Activated CD8-positive, alpha-beta T cell treated with anti-CD3 and anti-CD28 coated beads, Interleukin-2, amount 10 ng/mL, durations not matched to agents 7 days and 5 days (primary cell): ENCODE measurements around the gene TNFRSF8. TPM values are rescaled to one million over a fixed set of nuclear protein-coding genes. Genes with fewer than 3 reads are reported as not detected.

Experiments
- ATAC-seq: fragments of 150-1000 bp; cut with Tn5 transposase; one replicate; pipeline ENCODE4 v1.10.0; 2021; ENCODE audit warnings: moderate library complexity
- CTCF ChIA-PET: fragments of 350-600 bp; sonication (Branson Sonifier 250); formaldehyde crosslinking; loops from one replicate; lab custom pipeline; 2021; ENCODE audit warnings: antibody characterized with exemption; lab: Charles Lee
- POLR2A ChIA-PET: fragments of 350-600 bp; sonication (Branson Sonifier 250); formaldehyde crosslinking; loops from one replicate; lab custom pipeline; 2021; ENCODE audit warnings: antibody characterized with exemption; lab: Charles Lee
- DNase-seq: peaks from one replicate; pipeline ENCODE4 v3.0.0-alpha.2; 2020
- H3K27ac Mint-ChIP-seq: one replicate; pipeline ENCODE4 v1.8.0; 2021; ENCODE audit warnings: mild to moderate bottlenecking, mixed read lengths
- H3K27me3 Mint-ChIP-seq: one replicate; pipeline ENCODE4 v1.8.0; 2021; ENCODE audit warnings: low read depth, mixed read lengths
- H3K36me3 Mint-ChIP-seq: one replicate; pipeline ENCODE4 v1.8.0; 2021; ENCODE audit warnings: low read depth, mixed read lengths
- H3K4me1 Mint-ChIP-seq: one replicate; pipeline ENCODE4 v1.8.0; 2021; ENCODE audit warnings: low read depth, mixed read lengths
- H3K4me3 Mint-ChIP-seq: one replicate; pipeline ENCODE4 v1.8.0; 2021; ENCODE audit warnings: mild to moderate bottlenecking, mixed read lengths
- H3K9me3 Mint-ChIP-seq: one replicate; pipeline ENCODE4 v1.8.0; 2022; ENCODE audit warnings: mixed read lengths; ENCODE audit not compliant: insufficient read depth
- total RNA-seq, 2 experiments: library from RNA; stranded (reverse); gene quantifications; one replicate each; pipeline ENCODE4 v1.2.3, GENCODE V29; 2021

Gene TNFRSF8
- total RNA-seq, 2 experiments from 2014 or later, result 0.95 to 0.97 TPM

DNA sequence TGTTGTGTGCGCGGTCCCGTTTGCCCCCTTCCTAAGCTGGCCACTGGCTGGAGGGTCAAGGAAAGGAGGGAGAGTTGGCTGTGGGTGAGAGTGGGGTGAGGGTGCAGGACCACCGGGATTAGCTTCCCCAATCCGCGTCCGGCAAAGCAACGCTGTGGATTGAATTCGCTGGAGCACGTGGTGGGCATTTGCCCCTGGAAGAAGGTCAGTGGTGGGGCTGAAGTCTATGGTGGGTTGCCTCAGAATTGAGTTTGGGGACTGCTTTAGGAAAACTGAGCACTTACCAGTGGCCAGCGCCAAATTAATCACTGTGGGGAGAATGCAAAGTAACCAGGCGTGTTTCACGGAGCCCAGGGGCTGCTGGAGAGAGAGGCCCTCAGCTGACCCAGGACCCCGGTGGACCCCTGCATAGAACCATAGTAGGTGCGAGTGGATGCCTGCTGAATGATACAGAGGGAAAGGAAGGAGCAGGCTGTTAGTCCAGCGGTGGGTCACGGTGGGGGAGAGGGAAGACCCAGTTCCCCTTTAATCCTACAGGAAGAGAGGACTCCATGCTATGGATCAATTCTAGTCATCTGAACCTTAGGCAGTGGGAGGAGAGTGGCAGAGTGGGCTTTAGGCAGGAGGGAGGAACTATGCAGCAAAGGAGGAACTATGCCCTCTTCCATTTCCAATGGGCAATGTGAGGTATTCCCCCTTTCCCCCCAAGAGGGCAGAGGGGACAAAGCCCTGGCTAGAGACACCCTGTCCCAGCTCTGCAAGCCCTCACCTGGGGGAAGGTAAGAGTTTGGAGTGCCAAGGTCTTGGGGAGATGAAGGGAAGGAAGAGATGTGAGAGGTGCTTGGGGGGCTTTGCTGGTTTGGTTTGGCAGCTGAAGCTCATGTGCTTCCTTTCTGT lies 1.2 kb downstream of the TNFRSF8 start:
- H3K27me3 Mint-ChIP-seq, result peaks cover 53% of the 10 kb centered on the region
- DNase-seq (no peak), ATAC-seq (no peak)
- H3K27ac Mint-ChIP-seq, result no peak overlapping the region
- H3K4me1 Mint-ChIP-seq, result peaks cover 54% of the 10 kb centered on the region
- no peaks in the 10 kb centered on the region for H3K36me3 Mint-ChIP-seq
- POLR2A ChIA-PET, result interaction anchor here (9.8 kb wide), 1 partner anchor 156 kb away, joined by 95 read pairs; no protein-coding TSS in a partner anchor
- no peaks in the 10 kb centered on the region for H3K9me3 Mint-ChIP-seq
- H3K4me3 Mint-ChIP-seq, result peak overlapping the region; percentile 16
- CTCF ChIA-PET, result interaction anchor here (1.0 kb wide), 1 partner anchor 17 kb away, joined by 4 read pairs; no protein-coding TSS in a partner anchor

DNA sequence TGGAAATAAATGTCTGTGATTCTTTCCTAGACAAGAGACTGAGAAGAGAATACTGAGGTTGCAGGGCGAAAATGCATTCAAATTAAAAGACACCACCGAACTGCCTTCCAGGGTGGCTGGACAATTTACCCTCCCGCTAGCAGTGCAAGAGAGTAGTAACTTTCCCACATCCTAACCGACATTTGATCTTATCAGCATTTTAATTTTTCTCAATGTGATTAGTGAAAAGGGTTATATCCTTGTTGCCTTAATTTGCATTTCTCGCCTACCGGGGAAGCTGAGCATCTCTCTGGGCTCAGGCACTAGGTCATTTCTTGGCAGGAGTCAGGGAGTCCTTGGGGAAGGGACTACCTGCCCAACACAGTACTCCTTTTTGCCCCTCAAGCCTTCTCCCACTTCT lies 2.8 kb downstream of the TNFRSF8 start:
- no peaks in the 10 kb centered on the region for H3K36me3 Mint-ChIP-seq
- POLR2A ChIA-PET, result interaction anchor here (0.8 to 9.8 kb wide), 3 partner anchors 11 to 203 kb away, joined by 3 to 95 read pairs (median 3); no protein-coding TSS in a partner anchor
- DNase-seq, result no peak
- ATAC-seq, result no peak
- CTCF ChIA-PET, result interaction anchor here (1.3 to 2.4 kb wide), 4 partner anchors 9 to 59 kb away, joined by 4 to 19 read pairs (median 6); no protein-coding TSS in a partner anchor
- H3K27me3 Mint-ChIP-seq, result peaks cover 55% of the 10 kb centered on the region
- H3K27ac Mint-ChIP-seq, result no peak overlapping the region
- peaks cover 61% of the 10 kb centered on the region for H3K4me1 Mint-ChIP-seq
- H3K9me3 Mint-ChIP-seq, result no peaks in the 10 kb centered on the region
- H3K4me3 Mint-ChIP-seq, result no peak overlapping the region

DNA sequence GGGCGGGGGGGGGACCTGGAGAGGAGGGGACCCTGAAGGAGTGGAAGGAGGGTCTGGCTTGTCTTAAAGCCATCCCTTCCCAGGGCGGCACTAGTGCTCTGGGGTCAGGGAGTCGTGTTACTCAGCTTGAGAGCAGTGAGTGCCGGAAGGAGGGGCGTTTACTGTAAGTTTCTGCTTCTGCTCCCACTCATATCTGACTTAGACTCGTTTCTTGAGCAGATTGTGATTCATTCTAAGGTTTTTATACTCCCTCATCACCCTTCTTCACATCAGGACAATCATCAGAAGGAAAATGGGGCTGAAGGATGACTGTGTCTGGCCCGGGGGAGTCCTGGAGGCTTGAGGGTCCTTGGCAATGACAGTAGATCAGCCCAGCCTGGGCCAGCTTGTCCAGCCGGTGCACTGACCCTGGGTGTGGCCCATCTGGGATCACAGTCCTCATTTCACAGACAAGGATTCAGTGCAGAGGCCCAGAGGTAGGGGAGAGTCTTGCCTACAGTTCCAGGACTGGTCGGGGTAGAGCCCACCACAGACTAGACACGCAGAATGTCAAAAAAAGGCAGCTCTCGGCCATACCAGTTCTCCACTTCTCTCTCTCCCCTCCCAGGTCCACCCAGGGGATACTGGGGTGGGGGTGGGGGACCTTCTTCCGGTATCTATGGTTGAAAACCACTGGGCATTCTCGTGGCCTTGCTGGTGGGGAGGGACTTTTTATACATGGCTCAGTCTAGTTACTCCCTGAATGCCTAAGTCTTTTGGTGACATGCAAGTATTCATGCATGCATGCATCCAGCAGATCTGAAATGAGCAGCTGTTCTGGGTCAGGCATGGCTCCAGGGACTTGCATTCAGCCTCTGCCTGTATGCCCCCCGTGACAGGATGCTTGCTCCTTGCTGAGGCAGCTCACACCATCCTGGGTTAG lies 5.1 kb downstream of the TNFRSF8 start:
- DNase-seq, result peak; percentile 50
- no peak overlapping the region for H3K4me3 Mint-ChIP-seq
- ChIA-PET CTCF (interaction anchor here (0.7 to 2.4 kb wide), 5 partner anchors 8 to 93 kb away, joined by 3 to 19 read pairs (median 4); no protein-coding TSS in a partner anchor), POLR2A (interaction anchor here (0.8 to 9.8 kb wide), 2 partner anchors 153 to 159 kb away, joined by 3 to 95 read pairs; no protein-coding TSS in a partner anchor)
- no peak for ATAC-seq
- no peaks in the 10 kb centered on the region for H3K36me3 Mint-ChIP-seq
- H3K4me1 Mint-ChIP-seq, result peaks cover 57% of the 10 kb centered on the region
- peaks cover 44% of the 10 kb centered on the region for H3K27me3 Mint-ChIP-seq
- no peaks in the 10 kb centered on the region for H3K9me3 Mint-ChIP-seq
- peak overlapping the region; percentile 44 for H3K27ac Mint-ChIP-seq

DNA sequence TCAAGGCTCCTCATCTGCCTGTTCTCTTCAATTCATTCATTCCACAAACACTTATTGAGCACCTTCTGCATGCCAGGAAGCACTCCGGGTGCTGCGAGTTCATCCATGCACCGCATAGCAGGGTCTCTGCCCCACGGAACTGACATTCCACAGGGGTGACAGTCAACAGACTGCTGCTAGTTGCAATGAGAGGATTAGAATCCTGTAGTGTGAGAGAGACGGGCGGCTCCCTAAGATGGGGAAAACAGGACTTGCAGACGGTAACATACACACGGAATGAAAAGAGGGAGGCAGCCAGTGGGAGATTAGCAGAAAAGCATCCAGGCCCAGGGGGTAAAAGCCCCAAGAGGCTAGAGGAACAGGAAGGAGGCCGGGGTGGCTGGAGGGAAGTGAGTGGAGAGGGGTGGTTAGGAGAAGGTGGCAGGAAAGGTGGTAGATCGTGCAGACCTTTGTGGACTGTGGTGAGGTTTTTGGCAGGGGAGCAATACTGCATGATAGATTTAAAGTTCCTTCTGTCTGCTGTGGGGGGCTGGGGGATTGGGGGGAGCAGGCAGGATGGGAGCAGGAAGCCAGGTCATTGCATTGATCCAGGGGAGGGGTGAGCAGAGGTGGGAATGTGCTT lies 6.6 kb downstream of the TNFRSF8 start:
- ChIA-PET POLR2A (interaction anchor here (9.8 kb wide), 1 partner anchor 161 kb away, joined by 95 read pairs; no protein-coding TSS in a partner anchor), CTCF (interaction anchor here (1.3 to 1.7 kb wide), 2 partner anchors 9 to 10 kb away, joined by 5 to 6 read pairs; no protein-coding TSS in a partner anchor)
- peak overlapping the region; percentile 1 for H3K27ac Mint-ChIP-seq
- no peaks in the 10 kb centered on the region for H3K36me3 Mint-ChIP-seq
- H3K9me3 Mint-ChIP-seq, result no peaks in the 10 kb centered on the region
- no peak overlapping the region for H3K4me3 Mint-ChIP-seq
- H3K27me3 Mint-ChIP-seq, result peaks cover 31% of the 10 kb centered on the region
- DNase-seq (peak; percentile 57), ATAC-seq (peak; percentile 60)
- H3K4me1 Mint-ChIP-seq, result peaks cover 43% of the 10 kb centered on the region

DNA sequence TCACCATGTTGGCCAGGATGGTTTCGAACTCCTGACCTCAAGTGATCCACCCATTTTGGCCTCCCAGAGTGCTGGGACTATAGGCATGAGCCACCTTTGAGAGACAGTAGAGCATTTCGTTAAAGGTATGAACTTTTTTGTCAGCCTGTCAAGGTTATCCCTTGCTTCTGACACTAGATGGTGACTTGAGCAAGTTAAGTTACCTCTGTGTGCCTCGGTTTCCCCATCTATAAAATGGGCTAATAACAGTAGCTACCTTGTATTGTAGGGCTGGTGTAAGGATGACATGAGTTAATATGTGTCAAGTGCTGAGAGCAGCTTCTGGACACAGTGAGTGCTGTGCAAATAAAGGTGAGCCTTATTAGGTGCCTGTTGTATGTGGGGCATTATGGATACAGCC lies 8.8 kb downstream of the TNFRSF8 start:
- H3K27ac Mint-ChIP-seq, result no peak overlapping the region
- POLR2A ChIA-PET, result interaction anchor here (9.8 kb wide), 1 partner anchor 163 kb away, joined by 95 read pairs; no protein-coding TSS in a partner anchor

DNA sequence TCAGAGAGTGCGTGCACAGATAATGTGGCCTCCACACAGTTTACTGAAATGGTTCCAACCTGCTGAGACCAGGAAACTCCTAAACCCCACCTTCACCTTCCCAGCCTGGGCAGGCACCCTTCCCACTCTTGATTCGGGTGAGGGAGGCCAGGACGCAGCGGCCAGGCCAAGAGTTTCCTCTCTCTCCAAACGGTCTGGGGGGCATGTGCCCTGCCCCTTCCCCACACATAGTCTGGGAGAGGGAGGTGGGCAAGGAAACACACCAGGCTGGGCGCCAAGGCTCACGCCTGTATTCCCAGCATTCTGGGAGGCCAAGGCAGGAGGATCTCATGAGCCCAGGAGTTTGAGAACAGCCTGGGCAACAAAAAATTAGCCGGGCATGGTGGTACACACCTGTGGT lies 9.6 kb downstream of the TNFRSF8 start:
- ATAC-seq, result no peak

More for the DNA sequence above, 8.8 kb downstream of the TNFRSF8 start:
- Mint-ChIP-seq H3K9me3 (no peaks in the 10 kb centered on the region), H3K36me3 (no peaks in the 10 kb centered on the region), H3K27me3 (peaks cover 34% of the 10 kb centered on the region), H3K4me3 (no peak overlapping the region), H3K4me1 (peaks cover 33% of the 10 kb centered on the region)
- no peak for ATAC-seq
- no peak for DNase-seq
- CTCF ChIA-PET, result interaction anchor here (1.1 to 1.9 kb wide), 4 partner anchors 9 to 233 kb away, joined by 3 to 5 read pairs (median 3); no protein-coding TSS in a partner anchor

DNA sequence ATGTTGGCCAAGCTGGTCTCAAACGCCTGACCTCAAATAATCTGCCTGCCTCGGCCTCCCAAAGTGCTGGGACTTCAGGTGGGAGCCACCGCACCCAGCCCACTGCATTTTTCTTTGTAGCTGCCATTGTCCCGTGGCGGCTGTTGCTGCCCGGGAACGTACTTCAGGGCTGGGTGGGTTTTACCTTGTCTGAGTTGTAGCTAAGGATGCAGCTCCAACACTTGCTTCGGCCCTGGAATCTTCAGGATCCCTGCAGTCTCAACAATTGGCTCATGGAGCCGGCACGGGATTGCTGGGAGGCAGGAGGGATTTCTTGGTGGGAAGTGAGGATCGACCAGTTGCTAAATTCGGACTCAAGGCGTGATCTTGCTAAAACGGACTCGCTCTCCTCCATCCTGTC lies 10.7 kb downstream of the TNFRSF8 start:
- Mint-ChIP-seq H3K9me3 (no peaks in the 10 kb centered on the region), H3K36me3 (no peaks in the 10 kb centered on the region), H3K4me1 (peaks cover 18% of the 10 kb centered on the region), H3K4me3 (no peak overlapping the region), H3K27me3 (peaks cover 30% of the 10 kb centered on the region), H3K27ac (no peak overlapping the region)
- ChIA-PET CTCF (no interaction called here), POLR2A (no interaction called here)
- ATAC-seq (no peak), DNase-seq (no peak)

More for the DNA sequence above, 9.6 kb downstream of the TNFRSF8 start:
- Mint-ChIP-seq H3K4me1 (peaks cover 27% of the 10 kb centered on the region), H3K27me3 (peaks cover 34% of the 10 kb centered on the region), H3K27ac (no peak overlapping the region), H3K36me3 (no peaks in the 10 kb centered on the region), H3K9me3 (no peaks in the 10 kb centered on the region), H3K4me3 (no peak overlapping the region)
- no peak for DNase-seq
- ChIA-PET CTCF (interaction anchor here (1.1 kb wide), 1 partner anchor 45 kb away, joined by 3 read pairs; no protein-coding TSS in a partner anchor), POLR2A (no interaction called here)

DNA sequence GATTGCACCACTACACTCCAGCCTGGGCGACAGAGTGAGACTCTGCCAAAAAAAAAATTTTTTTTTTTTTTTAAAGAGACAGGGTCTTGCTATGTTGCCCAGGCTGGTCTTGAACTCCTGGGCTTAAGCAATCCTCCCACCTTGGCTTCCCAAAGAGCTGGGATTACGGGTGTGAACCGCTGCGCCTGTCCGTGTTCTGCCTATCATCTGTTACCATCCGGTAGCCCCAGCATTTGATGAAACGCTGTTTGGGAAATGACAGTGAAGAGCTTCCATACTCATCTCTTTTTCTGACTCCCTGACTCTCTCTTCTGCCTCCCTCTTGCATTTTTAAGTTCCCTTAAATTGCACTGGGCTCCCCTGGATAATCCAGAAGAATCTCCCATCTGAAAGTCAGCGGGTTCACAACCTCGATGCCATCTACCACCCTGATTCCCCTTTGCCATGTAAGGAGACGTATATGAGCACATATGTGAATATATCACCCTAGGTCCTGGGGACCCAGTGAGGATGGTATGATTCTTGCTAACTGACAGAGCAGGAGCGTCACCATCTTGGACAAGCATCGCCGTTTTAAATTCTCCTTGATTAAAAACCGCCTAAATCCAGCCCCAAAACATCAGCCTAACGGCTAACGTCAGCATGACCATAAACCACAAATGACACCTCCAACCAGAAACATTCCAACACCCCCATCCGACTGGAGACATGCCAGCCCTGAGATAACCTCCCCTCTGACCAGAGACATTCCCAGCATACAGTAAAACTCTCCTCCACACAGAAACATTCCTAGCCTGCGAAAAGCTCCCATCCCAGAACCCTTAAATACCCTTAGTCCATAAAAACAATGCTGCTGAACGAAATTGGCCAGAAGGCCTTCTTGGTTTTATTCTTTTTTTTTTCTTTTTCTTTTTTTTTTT lies 12.4 kb downstream of the TNFRSF8 start:
- Mint-ChIP-seq H3K9me3 (no peaks in the 10 kb centered on the region), H3K27ac (peak overlapping the region; percentile 11), H3K4me1 (peaks cover 9% of the 10 kb centered on the region), H3K36me3 (no peaks in the 10 kb centered on the region), H3K4me3 (no peak overlapping the region), H3K27me3 (peaks cover 29% of the 10 kb centered on the region)
- ChIA-PET CTCF (interaction anchor here (0.6 to 1.8 kb wide), 2 partner anchors 8 to 13 kb away, joined by 3 to 4 read pairs; no protein-coding TSS in a partner anchor), POLR2A (interaction anchor here (1.1 to 1.5 kb wide), 2 partner anchors 166 to 168 kb away, joined by 3 read pairs; no protein-coding TSS in a partner anchor)
- DNase-seq (no peak), ATAC-seq (no peak)

DNA sequence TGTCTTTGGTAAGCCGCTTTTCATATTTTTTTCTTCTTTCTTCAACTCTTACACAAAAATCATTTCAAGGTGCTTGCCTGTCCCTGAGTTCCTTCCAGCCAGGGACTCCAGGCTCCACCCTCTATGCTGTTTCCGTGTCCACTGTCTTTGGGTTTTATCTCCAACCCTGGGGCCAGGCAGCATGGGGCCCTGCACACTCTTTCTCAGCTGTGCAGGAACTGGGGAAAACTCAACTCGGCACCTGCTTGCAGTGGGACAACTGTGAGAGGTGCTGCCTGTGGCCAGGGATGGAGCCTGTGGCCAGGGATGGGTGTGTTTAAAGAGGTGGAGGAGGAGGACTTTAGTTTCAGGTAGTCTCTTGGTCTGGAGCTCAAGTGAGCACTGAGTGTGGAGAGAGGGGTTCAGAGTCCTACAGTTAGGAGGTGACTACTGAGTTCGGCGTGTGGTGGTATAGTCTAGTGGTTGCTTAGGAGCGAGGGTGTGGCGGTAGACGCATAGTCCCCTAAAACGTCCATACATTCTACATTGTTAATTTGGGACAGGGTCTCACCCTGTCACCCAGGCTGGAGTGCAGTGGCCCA lies 13.4 kb downstream of the TNFRSF8 start:
- H3K27me3 Mint-ChIP-seq, result peaks cover 26% of the 10 kb centered on the region
- peaks cover under 1% of the 10 kb centered on the region for H3K36me3 Mint-ChIP-seq
- ChIA-PET CTCF (interaction anchor here (1.8 kb wide), 1 partner anchor 9 kb away, joined by 4 read pairs; no protein-coding TSS in a partner anchor), POLR2A (interaction anchor here (0.7 kb wide), 2 partner anchors 11 to 169 kb away, joined by 3 read pairs; no protein-coding TSS in a partner anchor)
- peaks cover 11% of the 10 kb centered on the region for H3K4me1 Mint-ChIP-seq
- no peak overlapping the region for H3K27ac Mint-ChIP-seq
- H3K4me3 Mint-ChIP-seq, result no peak overlapping the region
- no peak for ATAC-seq
- H3K9me3 Mint-ChIP-seq, result peaks cover 3% of the 10 kb centered on the region
- no peak for DNase-seq
